Liver (tissue), 3 donors: ENCODE results near the gene UGT1A10.
A peak's percentile ranks its signal among the peaks of the same experiment; 100 is the strongest.

ENCODE experiments used
- HNF4G ChIP-seq: IDR thresholded peaks from 2 replicates; pipeline ENCODE4 v1.6.1; 2016; ENCODE audit warnings: antibody characterized with exemption
- RAD21 ChIP-seq, 2 donors: IDR thresholded peaks; 2 replicates each; pipeline ENCODE4 v1.6.1; 2016; ENCODE audit warnings: antibody characterized with exemption in 2 of 2, mild to moderate bottlenecking in 2 of 2
- YY1 ChIP-seq: IDR thresholded peaks from 2 replicates; pipeline ENCODE4 v1.6.1; 2016; ENCODE audit warnings: antibody characterized with exemption, mild to moderate bottlenecking
- ZBTB33 ChIP-seq: IDR thresholded peaks from 2 replicates; pipeline ENCODE4 v1.6.1; 2016; ENCODE audit warnings: antibody characterized with exemption
- TF ChIP-seq, protein P1 (sequence below): fragments of 150-350 bp; IDR thresholded peaks from 2 replicates; pipeline ENCODE4 v1.5.1; 2017; ENCODE audit warnings: improper control_type of control experiment, low read depth, low read length; ENCODE audit not compliant: missing input control
- TF ChIP-seq, protein P2 (sequence below): IDR thresholded peaks from 2 replicates; pipeline ENCODE4 v1.6.1; 2016; ENCODE audit warnings: antibody characterized with exemption, mild to moderate bottlenecking
- donor health status: healthy.
- donor health status: healthy.

DNA sequence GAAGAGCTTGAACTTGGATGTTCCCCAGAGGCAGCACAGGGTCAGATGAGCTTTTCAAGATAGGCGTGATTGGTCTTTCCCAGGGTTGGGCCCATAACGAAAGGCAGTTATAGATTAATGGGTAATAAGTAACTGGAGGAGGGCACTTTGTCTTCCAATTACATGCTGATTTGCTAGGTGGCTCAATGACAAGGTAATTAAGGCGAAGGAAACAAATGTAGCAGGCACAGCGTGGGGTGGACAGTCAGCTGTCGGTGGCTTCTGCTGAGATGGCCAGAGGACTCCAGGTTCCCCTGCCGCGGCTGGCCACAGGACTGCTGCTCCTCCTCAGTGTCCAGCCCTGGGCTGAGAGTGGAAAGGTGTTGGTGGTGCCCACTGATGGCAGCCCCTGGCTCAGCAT is 82.3 kb downstream of the UGT1A10 start, which contains the start of gene UGT1A4:
- TF ChIP-seq, protein P1, sequence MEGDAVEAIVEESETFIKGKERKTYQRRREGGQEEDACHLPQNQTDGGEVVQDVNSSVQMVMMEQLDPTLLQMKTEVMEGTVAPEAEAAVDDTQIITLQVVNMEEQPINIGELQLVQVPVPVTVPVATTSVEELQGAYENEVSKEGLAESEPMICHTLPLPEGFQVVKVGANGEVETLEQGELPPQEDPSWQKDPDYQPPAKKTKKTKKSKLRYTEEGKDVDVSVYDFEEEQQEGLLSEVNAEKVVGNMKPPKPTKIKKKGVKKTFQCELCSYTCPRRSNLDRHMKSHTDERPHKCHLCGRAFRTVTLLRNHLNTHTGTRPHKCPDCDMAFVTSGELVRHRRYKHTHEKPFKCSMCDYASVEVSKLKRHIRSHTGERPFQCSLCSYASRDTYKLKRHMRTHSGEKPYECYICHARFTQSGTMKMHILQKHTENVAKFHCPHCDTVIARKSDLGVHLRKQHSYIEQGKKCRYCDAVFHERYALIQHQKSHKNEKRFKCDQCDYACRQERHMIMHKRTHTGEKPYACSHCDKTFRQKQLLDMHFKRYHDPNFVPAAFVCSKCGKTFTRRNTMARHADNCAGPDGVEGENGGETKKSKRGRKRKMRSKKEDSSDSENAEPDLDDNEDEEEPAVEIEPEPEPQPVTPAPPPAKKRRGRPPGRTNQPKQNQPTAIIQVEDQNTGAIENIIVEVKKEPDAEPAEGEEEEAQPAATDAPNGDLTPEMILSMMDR = no peak
- TF ChIP-seq HNF4G (peak; percentile 59), YY1 (peak; percentile 83), RAD21 (IDR thresholded peaks at IDR 0.05) (peak; percentile 60 to 66), ZBTB33 (peak; percentile 59)
- TF ChIP-seq, protein P2, sequence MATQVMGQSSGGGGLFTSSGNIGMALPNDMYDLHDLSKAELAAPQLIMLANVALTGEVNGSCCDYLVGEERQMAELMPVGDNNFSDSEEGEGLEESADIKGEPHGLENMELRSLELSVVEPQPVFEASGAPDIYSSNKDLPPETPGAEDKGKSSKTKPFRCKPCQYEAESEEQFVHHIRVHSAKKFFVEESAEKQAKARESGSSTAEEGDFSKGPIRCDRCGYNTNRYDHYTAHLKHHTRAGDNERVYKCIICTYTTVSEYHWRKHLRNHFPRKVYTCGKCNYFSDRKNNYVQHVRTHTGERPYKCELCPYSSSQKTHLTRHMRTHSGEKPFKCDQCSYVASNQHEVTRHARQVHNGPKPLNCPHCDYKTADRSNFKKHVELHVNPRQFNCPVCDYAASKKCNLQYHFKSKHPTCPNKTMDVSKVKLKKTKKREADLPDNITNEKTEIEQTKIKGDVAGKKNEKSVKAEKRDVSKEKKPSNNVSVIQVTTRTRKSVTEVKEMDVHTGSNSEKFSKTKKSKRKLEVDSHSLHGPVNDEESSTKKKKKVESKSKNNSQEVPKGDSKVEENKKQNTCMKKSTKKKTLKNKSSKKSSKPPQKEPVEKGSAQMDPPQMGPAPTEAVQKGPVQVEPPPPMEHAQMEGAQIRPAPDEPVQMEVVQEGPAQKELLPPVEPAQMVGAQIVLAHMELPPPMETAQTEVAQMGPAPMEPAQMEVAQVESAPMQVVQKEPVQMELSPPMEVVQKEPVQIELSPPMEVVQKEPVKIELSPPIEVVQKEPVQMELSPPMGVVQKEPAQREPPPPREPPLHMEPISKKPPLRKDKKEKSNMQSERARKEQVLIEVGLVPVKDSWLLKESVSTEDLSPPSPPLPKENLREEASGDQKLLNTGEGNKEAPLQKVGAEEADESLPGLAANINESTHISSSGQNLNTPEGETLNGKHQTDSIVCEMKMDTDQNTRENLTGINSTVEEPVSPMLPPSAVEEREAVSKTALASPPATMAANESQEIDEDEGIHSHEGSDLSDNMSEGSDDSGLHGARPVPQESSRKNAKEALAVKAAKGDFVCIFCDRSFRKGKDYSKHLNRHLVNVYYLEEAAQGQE = peak; percentile 93
